T follicular helper cell (primary cell): ENCODE results near the gene RREB1.

ENCODE experiments used
- DNase-seq: peaks from one replicate; pipeline ENCODE4 v3.0.0-alpha.2; 2020; ENCODE audit warnings: low read depth

RREB1 gene

DNA sequence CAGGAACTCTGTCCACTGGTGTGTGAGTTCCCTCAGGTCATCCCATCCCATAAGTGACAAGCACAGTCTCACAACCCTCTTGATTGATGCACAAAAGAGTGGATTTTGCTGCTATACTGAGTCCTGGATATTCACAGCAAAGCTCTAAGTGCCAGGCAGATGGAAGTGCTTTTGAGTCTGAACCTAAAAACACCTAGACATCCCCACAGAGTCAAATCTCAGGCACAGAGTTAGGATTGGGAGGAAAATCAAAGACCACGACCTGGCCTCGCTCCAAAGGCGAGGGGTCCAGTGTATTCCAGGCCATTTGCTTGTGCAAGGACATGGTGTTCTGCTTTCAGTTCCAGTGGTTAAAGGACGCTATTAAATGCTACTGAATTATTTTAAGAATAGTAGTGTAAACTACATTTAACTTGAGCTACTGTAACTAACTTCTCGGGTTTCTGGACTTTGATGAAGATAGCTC is 56.8 kb downstream of the RREB1 start:
- no peak for DNase-seq

DNA sequence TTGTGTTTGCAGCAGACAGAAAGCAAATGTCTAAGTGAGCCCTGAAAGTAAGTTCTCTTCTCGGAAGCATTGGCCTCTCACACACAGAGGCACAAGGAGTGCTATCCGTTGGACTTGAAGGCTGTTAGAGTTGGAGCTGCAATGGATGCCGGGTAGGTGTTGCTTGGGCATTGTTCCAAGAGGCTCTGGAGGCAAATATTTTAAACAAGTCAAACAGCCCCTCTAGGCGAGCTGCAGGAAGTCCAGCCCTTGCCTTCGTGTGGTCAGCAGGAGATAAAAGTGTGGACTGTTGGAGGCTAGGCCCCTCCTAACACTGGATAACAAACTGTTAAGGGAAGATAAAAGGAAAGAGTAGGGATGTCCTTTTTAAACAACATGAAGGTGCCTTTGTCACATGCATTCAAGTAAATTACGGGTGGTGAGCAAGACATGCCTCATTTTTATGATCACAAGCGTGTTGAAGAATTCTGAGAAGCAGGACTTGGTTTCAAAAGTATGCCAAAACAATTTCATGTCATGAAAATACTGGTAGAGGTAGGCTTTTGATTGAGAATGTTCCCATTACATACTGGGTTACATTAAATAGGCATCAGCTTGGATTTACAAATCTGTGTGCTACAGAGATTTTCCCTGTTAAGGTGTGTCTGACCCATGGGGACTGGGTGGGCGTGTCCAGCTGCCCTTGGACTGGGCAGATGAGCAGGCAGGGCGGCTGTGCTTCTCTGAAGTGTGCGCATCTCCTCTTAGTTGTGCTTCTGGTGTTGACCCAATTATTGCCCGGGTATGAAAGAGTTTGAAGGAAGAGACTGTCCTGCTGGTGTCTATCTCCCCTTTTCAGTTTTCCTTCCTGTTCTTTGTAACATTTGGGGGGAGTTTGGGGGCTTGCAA is 57.5 kb downstream of the RREB1 start:
- DNase-seq = no peak

DNA sequence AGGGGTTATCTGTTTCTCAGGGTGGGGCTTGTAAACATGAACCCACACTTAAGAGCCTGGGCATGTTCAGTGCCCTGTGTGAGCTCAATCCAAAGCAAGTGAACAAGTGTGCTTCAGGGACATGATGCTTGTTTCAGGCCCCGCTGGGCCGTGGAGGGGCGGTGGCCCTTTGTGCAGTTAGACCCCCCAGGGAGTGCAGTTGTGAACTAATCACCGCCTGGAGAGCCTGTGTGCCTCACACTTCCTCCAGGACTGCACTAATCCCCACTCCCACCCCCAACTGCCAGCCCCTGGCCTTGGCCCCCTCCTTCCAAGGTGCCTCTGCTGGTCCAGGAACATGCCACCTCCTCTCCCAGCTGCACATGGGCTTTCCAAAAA is 58.1 kb downstream of the RREB1 start:
- DNase-seq = no peak

DNA sequence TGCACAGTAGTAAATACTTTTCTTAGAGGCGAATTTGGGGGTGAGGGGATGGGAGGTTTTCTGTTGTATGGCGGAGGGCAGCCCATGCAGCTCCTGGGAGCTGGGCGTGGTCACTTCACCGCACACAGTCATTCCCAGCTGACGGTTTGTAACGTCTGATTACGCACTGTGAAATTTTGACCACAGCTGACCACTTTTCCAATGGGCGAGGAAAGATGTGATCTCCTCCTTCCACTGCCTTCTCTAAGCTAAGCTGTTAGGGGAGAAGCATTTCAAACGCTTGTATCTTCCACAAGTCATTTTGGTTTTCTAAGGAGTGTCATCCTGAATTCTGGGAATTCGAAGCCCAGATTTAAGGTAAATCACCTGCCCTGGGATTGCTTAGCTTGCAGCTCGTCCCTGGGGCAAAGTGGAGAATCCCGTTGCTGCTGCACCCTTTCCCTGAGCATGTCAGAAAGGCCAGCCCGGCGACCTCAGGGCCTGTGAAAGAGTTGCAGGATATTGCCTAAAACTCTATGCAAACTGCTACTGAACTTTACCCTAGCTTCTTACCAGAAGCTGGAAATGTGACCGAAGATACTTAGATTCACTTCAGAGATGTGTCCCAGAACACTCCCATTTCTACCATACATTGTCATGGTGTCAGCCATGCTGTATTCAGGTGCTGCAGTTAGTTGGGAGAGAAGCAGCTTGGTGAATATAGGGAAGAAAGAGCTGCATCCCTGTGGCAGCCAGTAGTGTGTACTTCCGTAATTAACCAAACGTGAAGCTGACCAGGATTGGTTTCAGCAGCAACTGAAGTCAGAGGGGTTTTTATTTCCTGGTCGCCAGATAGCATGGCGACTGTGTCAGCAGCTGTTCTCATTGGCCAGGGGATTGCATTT is 58.9 kb downstream of the RREB1 start:
- no peak for DNase-seq

DNA sequence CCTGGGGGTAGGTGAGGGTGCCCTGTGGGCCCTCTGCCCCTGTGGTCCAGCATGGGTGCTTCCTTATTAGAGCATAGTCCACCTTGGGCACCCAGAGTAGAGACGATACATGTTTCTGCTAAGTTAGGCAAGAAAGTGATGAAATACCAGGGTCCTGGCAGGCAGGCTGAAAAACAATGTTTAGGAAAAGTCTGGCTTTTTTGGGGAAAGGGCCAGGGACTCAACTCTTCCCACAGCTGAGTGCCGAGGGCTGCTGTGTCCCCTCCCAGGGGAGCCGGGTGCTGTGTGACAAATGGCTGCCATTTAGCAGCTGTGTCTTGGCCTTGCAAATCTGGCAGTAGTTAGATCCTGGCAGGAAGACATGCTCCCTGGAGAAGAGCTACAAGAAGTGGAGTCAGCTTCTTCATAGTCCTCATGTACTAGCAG is 61.5 kb downstream of the RREB1 start:
- DNase-seq = no peak

DNA sequence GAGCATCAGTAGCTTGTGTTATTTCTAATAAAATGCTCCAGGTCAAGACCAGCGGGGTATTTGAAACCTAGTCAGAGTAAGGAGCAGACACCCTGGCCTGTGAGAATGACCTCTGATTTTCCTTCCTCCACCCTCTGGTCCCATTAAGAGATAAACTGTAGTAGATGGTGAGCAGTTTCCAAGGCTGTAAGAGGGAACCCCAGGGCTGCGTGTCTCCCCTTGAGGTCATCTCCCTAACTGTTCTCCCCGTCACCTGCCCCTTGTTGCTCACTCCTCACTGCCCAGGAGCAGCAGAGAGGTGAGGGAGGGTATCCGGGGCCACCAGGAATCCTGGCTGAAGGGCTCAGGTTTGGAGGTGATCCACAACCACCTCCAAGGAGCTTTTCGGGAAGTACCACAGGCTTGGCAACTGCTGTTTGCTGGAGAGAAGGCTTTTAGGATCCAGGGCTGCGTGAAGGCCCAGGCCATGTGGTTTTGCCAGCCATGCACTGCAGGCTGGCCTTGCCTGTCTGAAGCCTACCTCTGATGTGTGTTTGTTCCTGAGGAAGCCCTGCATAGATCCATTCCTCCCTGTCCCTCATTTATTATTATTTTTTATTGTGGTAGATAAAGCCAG is 62.5 kb downstream of the RREB1 start:
- no peak for DNase-seq

DNA sequence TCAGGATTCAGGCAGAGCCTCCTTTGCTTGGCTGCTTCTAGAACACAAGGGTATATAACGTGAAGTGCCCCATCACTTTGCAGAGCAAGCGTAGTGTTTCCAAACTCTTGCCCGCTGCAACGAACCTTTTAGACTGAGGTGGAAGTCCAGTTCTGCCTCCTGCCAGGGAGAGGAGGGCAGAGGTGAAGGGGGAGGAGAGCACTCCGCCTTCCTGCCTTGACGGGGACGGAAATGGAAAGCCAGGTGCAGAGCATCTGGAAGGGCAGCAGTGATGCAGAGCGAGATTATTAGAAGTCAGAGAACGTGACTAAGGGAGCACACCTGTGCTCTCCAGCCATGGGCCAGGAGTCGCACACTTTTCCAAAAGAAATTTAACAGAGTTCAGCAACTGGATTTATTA is 63.4 kb downstream of the RREB1 start:
- no peak for DNase-seq

DNA sequence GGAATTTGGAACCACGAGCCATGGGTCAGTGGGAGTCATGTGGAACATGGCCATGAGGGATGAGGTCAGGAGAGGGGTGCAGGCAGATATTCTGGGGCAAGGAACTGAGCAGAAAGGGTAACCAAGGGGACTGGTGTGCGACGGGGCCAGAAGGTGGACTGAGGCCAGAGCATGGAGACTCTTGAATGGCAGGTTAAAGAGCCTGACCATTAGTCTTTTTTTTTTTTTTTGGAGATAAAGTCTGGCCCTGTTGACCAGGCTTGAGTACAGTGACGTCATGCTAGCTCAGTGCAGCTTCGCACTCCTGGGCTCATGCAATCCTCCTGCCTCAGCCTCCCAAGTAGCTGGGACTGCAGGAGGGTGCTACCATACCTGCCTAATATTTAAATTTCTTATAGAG is 64.0 kb downstream of the RREB1 start:
- DNase-seq = no peak

DNA sequence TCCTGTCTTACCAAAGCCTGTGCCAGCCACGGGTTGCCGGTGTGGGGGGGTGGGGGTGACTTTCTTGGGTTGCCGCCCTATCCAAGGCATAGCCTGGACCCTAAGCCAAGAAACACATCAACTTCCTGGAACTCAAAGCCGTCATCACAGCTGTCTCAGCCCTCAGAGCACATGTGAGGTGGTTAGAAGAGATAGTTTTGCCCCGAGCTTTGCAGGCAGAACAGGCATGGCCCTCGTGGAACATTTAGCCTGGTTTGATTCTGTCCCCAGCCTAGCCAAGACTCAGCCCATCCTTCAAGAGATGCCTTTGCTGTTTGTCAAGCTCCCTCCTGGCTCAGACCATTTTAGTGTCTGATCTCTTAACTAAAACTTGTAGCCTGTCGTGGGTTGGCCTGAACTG is 64.9 kb downstream of the RREB1 start:
- DNase-seq = no peak

DNA sequence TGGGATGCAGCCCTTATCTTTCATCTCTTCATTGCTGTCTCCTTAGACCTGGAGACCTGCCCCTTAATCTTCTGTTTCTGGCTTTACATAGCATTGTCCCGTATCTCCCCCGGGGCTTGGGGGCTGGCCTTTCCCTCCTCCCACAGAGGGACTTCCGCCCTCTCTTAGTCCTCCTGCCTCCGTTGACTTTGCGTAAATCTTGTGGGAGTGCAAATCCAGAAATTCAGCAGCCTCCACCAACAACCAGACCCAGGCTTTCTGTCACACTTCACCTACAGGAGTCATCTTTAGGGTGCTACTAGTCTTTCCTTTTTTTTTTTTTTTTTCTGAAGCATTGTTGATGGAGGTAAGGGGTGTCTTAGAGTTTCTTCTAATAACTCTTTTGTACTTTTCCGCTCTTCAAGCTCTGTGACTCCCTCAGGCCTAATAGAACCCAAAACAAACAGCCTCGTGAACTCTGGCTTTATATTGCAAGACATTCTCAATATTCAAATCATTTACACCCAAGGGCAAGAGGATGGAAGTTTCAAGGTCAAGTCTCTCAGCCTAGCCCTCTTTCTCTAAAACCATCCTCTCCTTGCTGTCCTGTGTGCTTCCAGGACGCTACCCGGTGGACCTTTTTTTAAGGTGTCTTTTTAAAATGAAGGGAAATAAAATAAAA is 66.2 kb downstream of the RREB1 start:
- DNase-seq = no peak

DNA sequence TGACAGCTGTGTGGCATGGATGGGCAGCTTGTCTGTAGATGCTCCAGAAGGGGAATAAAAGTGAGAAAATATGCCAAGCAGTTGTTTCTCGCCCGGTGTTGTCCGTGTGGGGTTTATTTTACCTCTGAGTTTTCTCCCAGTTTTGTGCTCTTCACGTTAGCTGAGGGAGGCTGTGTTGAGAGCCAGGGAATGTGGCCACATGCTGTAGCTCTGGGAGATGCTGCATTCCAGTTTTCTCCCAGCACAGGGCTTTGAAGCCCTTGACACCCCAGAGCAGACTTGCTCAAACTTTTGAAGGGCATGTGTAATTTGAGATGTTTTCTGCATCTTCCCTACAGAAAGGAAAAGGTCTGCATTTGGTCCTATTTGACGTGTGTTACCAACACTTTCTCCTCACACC is 67.7 kb downstream of the RREB1 start:
- no peak for DNase-seq

DNA sequence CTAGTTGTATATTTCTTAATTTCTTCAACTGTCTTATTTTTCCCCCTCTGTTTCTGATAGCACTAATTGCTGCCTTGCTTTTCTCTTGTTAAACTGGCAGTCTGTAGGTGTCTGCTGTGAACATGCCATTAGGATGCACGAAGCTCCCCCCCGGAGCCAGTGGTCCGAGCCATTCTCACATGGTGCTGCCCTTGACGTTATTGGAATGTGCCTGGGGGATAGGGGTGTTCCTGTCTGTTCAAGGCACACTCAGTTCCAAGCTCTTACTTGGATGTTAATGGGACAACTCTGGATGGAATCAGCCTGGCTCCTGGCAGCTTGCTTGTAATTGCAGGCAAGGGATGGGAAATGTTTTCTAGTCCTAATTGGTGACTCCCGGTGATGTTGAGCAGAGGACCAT is 68.4 kb downstream of the RREB1 start:
- DNase-seq = no peak

DNA sequence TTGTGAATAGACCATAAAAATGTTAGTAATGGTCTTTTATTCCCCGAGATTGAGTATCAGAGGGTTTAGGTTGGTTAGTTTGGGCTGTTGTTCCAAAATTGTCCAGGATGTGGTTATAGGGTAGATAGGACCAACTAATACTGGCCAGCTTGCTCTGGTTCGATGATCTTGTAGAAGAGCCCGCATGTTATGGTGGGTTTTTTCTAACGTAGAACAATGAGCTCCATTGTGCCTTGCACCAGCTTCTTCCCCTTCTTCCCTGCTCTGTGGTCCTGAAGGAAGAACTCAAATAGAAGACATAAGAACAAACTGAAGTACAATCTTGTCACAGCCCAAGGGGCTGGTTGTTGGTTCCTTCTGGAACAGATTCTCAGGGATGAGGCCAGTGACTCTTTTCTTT is 70.5 kb downstream of the RREB1 start:
- no peak for DNase-seq

DNA sequence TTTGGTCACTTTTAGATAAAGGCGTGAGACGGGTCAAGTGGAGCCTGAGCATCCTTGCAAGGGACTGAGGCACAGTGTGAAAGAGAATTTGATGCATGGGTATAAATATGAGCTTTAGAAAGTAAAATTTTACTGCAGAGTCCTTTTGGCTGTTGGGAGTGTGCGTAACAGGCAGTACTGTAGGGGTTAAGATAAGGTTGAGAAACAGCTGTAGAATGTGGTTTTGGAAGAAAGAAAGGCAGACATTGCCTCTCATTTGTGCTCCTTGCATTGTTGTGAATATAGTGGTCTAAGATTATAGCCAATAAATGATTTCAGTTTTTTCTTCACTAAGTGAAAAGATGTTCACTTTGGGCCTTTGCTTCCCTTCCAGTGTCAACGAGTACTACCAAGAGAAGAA is 73.0 kb downstream of the RREB1 start:
- no peak for DNase-seq

DNA sequence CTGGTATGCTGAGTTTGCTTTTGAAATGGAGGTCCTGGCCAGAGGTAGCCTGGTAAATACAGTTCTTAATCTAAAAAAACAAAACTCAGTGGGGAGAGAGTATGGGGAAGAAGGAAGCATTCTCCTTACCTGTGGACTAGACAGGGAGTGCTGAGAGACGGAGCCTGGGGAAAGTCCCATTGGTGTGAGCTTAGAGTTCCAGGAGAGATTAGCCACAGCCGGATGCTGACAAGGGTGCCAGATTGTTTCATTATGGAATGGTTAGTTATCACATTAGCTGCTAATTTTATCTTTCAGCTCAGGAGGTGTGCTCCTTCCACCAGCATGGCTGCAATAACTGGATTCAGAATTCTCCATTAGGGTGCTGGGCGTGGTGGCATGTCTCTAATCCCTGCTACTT is 75.9 kb downstream of the RREB1 start:
- DNase-seq = no peak

DNA sequence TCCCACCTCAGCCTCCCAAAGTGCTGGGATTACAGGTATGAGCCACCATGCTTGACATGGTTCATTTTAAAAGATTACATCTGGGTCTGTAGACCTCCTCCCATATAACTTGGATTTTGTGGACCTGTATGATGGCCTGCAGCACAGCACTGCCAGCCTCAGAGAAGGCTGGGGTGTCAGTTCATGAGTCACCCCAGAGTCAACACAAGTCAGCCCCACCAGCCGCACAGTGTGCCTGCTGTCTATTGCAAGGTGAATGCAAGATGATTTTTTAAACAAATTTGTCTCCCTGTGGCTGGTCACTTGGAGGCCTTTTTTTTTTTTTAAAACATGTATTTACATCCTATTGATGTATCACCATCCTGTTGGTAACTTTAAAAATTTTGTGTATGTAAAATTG is 76.7 kb downstream of the RREB1 start:
- DNase-seq = no peak

DNA sequence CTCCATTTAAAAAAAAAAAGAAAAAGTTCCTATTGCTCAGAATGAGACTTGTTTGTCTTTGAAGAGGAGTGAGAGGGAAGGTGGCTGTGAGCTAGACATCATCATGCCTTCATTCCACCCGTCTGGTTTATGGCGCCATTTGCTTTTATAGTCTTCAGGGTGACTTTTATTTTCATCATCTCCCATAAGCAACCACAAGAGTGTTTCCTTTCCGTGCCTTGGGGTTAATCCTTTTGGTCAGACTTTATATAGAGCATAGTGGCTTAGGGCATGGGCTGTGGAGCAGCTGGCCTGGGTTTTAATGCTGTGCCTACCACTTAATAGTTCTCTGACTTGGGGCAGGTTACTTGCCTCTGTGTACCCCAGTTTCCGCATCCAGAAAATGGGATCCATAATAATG is 77.8 kb downstream of the RREB1 start:
- no peak for DNase-seq

DNA sequence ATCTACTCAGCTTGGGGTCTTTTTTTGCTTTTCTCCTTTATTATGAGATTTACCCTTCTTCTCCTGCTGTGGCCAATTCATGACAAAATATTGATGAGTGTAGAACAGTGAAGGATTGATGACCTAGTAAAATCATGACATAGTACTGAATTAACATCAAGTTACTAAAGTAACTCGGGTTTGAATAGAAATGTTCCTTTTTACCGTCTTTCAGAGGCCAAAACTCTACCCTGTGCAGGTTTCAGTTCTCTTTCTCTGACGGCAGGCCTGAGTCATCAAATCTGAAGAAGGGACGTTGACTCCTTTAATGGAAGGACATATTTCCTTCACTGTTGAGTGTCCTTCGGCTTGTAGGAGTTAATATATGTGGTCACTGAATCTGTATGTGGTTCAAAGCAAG is 80.7 kb downstream of the RREB1 start:
- no peak for DNase-seq

DNA sequence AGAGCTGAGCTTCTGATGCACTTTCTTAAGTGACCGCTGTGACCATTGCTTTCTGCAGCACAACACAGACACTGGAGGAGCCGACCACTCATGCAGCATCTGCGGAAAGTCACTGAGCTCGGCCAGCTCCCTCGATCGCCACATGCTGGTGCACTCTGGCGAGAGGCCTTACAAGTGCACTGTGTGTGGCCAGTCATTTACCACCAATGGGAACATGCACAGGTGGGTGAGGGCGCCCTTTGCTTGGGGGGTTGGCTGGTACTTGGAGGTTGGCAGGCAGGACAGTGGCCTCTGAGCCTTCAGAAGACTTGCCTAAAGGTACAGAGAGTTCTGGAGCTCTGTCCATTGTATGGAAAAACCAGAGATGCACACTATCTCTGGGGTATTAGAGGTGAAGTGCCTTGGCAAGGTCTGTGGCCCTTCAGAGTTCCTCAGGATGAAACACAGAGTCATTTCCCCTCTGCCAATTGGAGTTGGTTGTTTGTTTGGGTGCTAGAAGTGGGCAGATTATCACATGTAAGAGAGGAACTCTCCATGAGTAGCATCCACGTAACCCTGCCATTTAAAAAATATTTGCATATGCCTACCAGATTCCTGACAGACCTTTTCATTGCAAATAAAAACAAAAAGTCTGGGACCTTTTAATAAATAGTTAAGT is 81.5 kb downstream of the RREB1 start:
- DNase-seq = no peak

DNA sequence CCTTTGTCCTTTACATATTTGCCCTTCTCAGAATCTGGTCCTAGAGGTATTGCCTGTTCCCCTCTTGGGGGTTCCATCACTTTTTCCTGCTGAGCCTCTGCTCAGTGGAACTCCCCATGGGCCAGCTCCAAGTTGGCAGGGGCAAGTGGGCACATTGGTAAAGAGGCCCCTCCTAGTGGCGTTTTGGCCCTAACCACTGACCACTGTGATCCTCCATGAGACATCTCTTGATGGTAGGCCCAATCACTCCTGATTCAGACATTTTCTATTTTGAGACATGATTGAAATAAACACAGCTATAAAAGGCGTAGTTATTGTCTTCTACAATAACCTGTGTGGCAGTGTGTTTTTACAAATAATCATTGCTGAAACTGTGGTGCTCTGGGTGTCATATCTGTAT is 83.0 kb downstream of the RREB1 start:
- no peak for DNase-seq

DNA sequence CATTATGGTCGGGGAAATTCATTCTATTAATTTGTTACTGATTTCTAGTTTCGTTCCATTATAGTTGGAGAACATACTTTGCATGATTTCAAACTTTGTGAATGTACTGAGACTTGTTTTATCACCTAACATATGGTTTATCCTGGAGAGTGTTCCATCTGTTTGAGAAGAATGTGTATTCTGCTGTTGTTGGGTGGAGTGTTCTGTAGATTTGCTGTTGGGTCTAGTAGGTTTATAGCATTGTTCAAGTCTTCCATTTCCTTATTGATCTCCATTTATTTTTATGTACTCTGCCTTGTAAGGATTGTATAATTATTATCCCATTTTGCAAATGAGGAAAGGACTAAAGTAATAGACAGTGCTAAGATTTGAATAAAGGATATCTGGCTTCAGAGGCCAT is 85.4 kb downstream of the RREB1 start:
- no peak for DNase-seq

DNA sequence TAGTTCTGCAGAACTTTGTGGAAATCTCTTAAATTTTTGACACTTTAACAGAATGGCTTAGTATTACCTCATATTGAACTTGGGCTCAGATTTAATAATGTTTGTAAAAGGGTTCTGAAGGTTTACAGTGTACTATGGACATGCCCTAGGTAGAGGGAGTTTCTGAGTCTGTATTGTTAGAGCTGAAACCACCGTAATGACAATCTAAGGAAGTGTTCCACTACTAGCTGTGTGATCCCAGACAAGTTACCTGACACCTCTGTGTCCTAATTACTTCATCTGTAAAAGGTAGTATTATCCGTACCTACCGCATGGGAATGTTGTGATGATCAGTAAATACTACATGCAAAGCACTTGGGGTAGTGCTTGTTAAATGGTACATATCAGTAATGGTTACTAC is 86.9 kb downstream of the RREB1 start:
- no peak for DNase-seq
